Small intestine (tissue), 7 donors: Measurements from ENCODE around the gene WIF1. TPM values are rescaled to one million over a fixed set of nuclear protein-coding genes. Genes with fewer than 3 reads are reported as not detected.

Experiments used
- DNase-seq, 2 donors: peaks; one replicate each; pipeline versions ENCODE4 v3.0.0 to v3.0.0-alpha.2; 2013
- FAIRE-seq: peaks from 2 replicates; lab custom pipeline; 2012; peaks lifted over from hg19 to GRCh38; lab: Jason Lieb, UNC
- H3K27ac ChIP-seq, 3 donors: one replicate each; pipeline ENCODE4 v1.5.1; 2013; ENCODE audit warnings: low read length in 2 of 3, mild to moderate bottlenecking in 2 of 3, control low read depth in 1 of 3, inconsistent platforms in 1 of 3, low read depth in 1 of 3, moderate library complexity in 1 of 3
- H3K27me3 ChIP-seq, 3 donors: one replicate each; pipeline ENCODE4 v1.6.1; 2013; ENCODE audit warnings: low read length in 3 of 3, inconsistent platforms in 1 of 3; ENCODE audit not compliant: control insufficient read depth in 3 of 3, insufficient read depth in 3 of 3
- H3K36me3 ChIP-seq, 3 donors: one replicate each; pipeline ENCODE4 v1.6.1; 2013; ENCODE audit warnings: low read length in 3 of 3, inconsistent platforms in 1 of 3, low read depth in 1 of 3, mild to moderate bottlenecking in 1 of 3, moderate library complexity in 1 of 3; ENCODE audit not compliant: control insufficient read depth in 3 of 3, insufficient read depth in 2 of 3
- H3K4me1 ChIP-seq, 3 donors: one replicate each; pipeline ENCODE4 v1.6.1; 2013; ENCODE audit warnings: low read length in 2 of 3, inconsistent platforms in 1 of 3, low read depth in 1 of 3, mild to moderate bottlenecking in 1 of 3, moderate library complexity in 1 of 3; ENCODE audit not compliant: control insufficient read depth in 3 of 3, insufficient read depth in 2 of 3
- H3K4me3 ChIP-seq, 3 donors: one replicate each; pipeline ENCODE4 v1.5.1; 2013; ENCODE audit warnings: low read length in 3 of 3, control low read depth in 1 of 3, inconsistent platforms in 1 of 3, low read depth in 1 of 3, mild to moderate bottlenecking in 1 of 3, moderate library complexity in 1 of 3
- H3K9me3 ChIP-seq, 2 donors: one replicate each; pipeline ENCODE4 v1.6.1; 2013; ENCODE audit warnings: low read depth in 1 of 2, low read length in 1 of 2; ENCODE audit not compliant: control insufficient read depth in 2 of 2, insufficient read depth in 1 of 2
- WGBS, 3 donors: extraction: QIAGEN DNeasy Blood & Tissue Kit; methylation state at CpG; one replicate each; pipeline ENCODE4 v1.1.7; 2013; 5-methylcytosine and 5-hydroxymethylcytosine counted together
- polyA plus RNA-seq, 4 donors: library from polyadenylated mRNA; stranded (reverse) in 3 of 4; unstranded in 1 of 4; fragments of 200-250 nt in 3 of 4; fragments of 120-200 nt in 1 of 4; gene quantifications; one replicate each; pipeline versions ENCODE4 v1.2.1 to v1.2.3, GENCODE V29; 2013
- donor health status: healthy with polysubstance abuse.
- donor health status: control.
- donor health status: control.
- donor health status: Bipolar disorder and iron deficiency.
- donor health status: healthy.

WIF1 gene
- polyA plus RNA-seq, 4 donors: 0.30 to 4.6 TPM; not detected in 2

- DNase-seq: no peak
- Histone ChIP-seq H3K4me1 (no peaks in the 10 kb centered on the region), H3K27ac (no peak overlapping the region), H3K27me3 (peaks cover 0 to 2% (median 0%) of the 10 kb centered on the region in 3 donors), H3K4me3 (no peak overlapping the region), H3K36me3 (no peaks in the 10 kb centered on the region), H3K9me3 (no peaks in the 10 kb centered on the region)
- 67 to 76% (median 71%) methylated on average over 4 of the region's 4 CpGs for WGBS, 3 donors
- FAIRE-seq: no peak
These were observed 75.8 kb downstream of the WIF1 start for GRCh38 chr12:65045269-65045668.

- no peak overlapping the region for H3K4me3 ChIP-seq
- no peaks in the 10 kb centered on the region for H3K4me1 ChIP-seq
- no peaks in the 10 kb centered on the region for H3K36me3 ChIP-seq
- 70 to 79% (median 71%) methylated on average over 2 of the region's 2 CpGs for WGBS, 3 donors
- H3K9me3 ChIP-seq: peaks cover 0 to 5% of the 10 kb centered on the region in 2 donors
- no peaks in the 10 kb centered on the region for H3K27me3 ChIP-seq
- DNase-seq: no peak
- FAIRE-seq: no peak
- H3K27ac ChIP-seq: no peak overlapping the region
These were observed 81.8 kb downstream of the WIF1 start for GRCh38 chr12:65039301-65039700.

GRCh38 chr12:65025136-65025535 lies 96.0 kb downstream of the WIF1 start:
- H3K27me3 ChIP-seq: no peaks in the 10 kb centered on the region
- H3K4me3 ChIP-seq: no peak overlapping the region
- H3K27ac ChIP-seq: no peak overlapping the region
- FAIRE-seq: no peak
- peaks cover 0 to 2% (median 0%) of the 10 kb centered on the region in 3 donors for H3K36me3 ChIP-seq
- peaks cover 0 to 7% of the 10 kb centered on the region in 2 donors for H3K9me3 ChIP-seq
- peaks cover 0 to 22% (median 4%) of the 10 kb centered on the region in 3 donors for H3K4me1 ChIP-seq
- WGBS, 3 donors: 50 to 82% (median 69%) methylated on average over 2 of the region's 2 CpGs
- no peak for DNase-seq

- H3K27ac ChIP-seq: peak overlapping the region in 2 of 3 donors; percentile 21 to 87
These were observed 97.6 kb downstream of the WIF1 start for GRCh38 chr12:65023485-65023884.

GRCh38 chr12:65022960-65023359 lies 98.1 kb downstream of the WIF1 start:
- H3K4me3 ChIP-seq: no peak overlapping the region
- peak; percentile 90 to 91 for DNase-seq
- H3K9me3 ChIP-seq: peaks cover 0 to 7% of the 10 kb centered on the region in 2 donors
- H3K36me3 ChIP-seq: peaks cover 0 to 2% (median 0%) of the 10 kb centered on the region in 3 donors
- no peak for FAIRE-seq
- 3 to 16% (median 13%) methylated on average over 1 of the region's 1 CpG for WGBS, 3 donors
- peak overlapping the region; percentile 21 to 87 (median 35) for H3K27ac ChIP-seq
- peaks cover 0 to 31% (median 4%) of the 10 kb centered on the region in 3 donors for H3K4me1 ChIP-seq
- H3K27me3 ChIP-seq: no peaks in the 10 kb centered on the region

More at GRCh38 chr12:65023485-65023884, 97.6 kb downstream of the WIF1 start:
- WGBS, 3 donors: 17 to 47% (median 40%) methylated on average over 2 of the region's 2 CpGs
- no peak for DNase-seq
- H3K4me1 ChIP-seq: peaks cover 0 to 25% (median 4%) of the 10 kb centered on the region in 3 donors
- H3K36me3 ChIP-seq: peaks cover 0 to 2% (median 0%) of the 10 kb centered on the region in 3 donors
- no peaks in the 10 kb centered on the region for H3K27me3 ChIP-seq
- H3K4me3 ChIP-seq: no peak overlapping the region
- peaks cover 0 to 7% of the 10 kb centered on the region in 2 donors for H3K9me3 ChIP-seq
- no peak for FAIRE-seq

- peaks cover 0 to 7% of the 10 kb centered on the region in 2 donors for H3K9me3 ChIP-seq
- H3K4me1 ChIP-seq: peaks cover 0 to 34% (median 4%) of the 10 kb centered on the region in 3 donors
- no peak overlapping the region for H3K4me3 ChIP-seq
- peak overlapping the region; percentile 76 to 91 (median 89) for H3K27ac ChIP-seq
- H3K27me3 ChIP-seq: no peaks in the 10 kb centered on the region
- FAIRE-seq: no peak
- peaks cover 0 to 2% (median 0%) of the 10 kb centered on the region in 3 donors for H3K36me3 ChIP-seq
- peak; percentile 94 for DNase-seq
- 12 to 62% (median 19%) methylated on average over 3 of the region's 3 CpGs for WGBS, 3 donors
These were observed 98.7 kb downstream of the WIF1 start for GRCh38 chr12:65022421-65022820.

- H3K4me1 ChIP-seq: peaks cover 0 to 57% (median 4%) of the 10 kb centered on the region in 3 donors
- H3K27me3 ChIP-seq: no peaks in the 10 kb centered on the region
- no peak overlapping the region for H3K4me3 ChIP-seq
- peaks cover 0 to 2% (median 0%) of the 10 kb centered on the region in 3 donors for H3K36me3 ChIP-seq
- H3K27ac ChIP-seq: no peak overlapping the region
- DNase-seq (no peak), FAIRE-seq (no peak)
- 71 to 87% (median 74%) methylated on average over 4 of the region's 4 CpGs for WGBS, 3 donors
- H3K9me3 ChIP-seq: peaks cover 0 to 7% of the 10 kb centered on the region in 2 donors
These were observed 101.3 kb downstream of the WIF1 start for GRCh38 chr12:65019696-65020234.

GRCh38 chr12:65016881-65017650 lies 104.0 kb downstream of the WIF1 start:
- Histone ChIP-seq H3K9me3 (peaks cover 0 to 4% of the 10 kb centered on the region in 2 donors), H3K27ac (peak overlapping the region in 1 of 3 donors; percentile 93), H3K27me3 (no peaks in the 10 kb centered on the region), H3K4me1 (peaks cover 0 to 53% (median 4%) of the 10 kb centered on the region in 3 donors), H3K4me3 (no peak overlapping the region), H3K36me3 (peaks cover 0 to 2% (median 0%) of the 10 kb centered on the region in 3 donors)
- FAIRE-seq (no peak), DNase-seq (no peak)
